Measurements from ENCODE around the gene DCST2.

- no peak for TF ChIP-seq CTCF (IDR thresholded peaks at IDR 0.05)
- no peak for TF ChIP-seq POLR2A (IDR thresholded peaks at IDR 0.05)
Measured at GRCh38 chr1:155013632-155014031, 19.9 kb downstream of the DCST2 start.

Measured in lower leg skin (tissue), 3 donors.